CD14-positive monocyte (primary cell): ENCODE data around the gene RAB44. TPM values are rescaled to one million over a fixed set of nuclear protein-coding genes. Genes with fewer than 3 reads are reported as not detected.

ENCODE experiments used
- DNase-seq, 3 donors: peaks; one replicate each; pipeline ENCODE4 v3.0.0-alpha.2; 2011 to 2022
- H2AFZ ChIP-seq: 2 replicates; pipeline ENCODE4 v1.6.0; 2012; ENCODE audit warnings: mild to moderate bottlenecking, low read depth, low read length, inconsistent platforms; ENCODE audit not compliant: insufficient read depth, poor library complexity, severe bottlenecking
- H3K27ac ChIP-seq, 2 donors: 1 replicate in 1 of 2; 2 replicates in 1 of 2; pipeline ENCODE4 v1.5.1; 2012 to 2013; ENCODE audit warnings: low read length in 2 of 2, control low read depth in 1 of 2, inconsistent platforms in 1 of 2, low read depth in 1 of 2, mild to moderate bottlenecking in 1 of 2
- H3K27me3 ChIP-seq, 2 donors: one replicate each; pipeline versions ENCODE4 v1.6.0 to v1.6.1; 2011 to 2013; ENCODE audit warnings: low read length in 2 of 2; ENCODE audit not compliant: control insufficient read depth in 2 of 2, insufficient read depth in 2 of 2
- H3K36me3 ChIP-seq, 2 donors: replicated peaks in 1 of 2; 1 replicate in 1 of 2; 2 replicates in 1 of 2; pipeline versions ENCODE4 v1.5.1 to v1.6.1; 2012 to 2013; ENCODE audit warnings: low read length in 2 of 2, control low read depth in 1 of 2, inconsistent platforms in 1 of 2, mild to moderate bottlenecking in 1 of 2; ENCODE audit not compliant: insufficient read depth in 2 of 2, control insufficient read depth in 1 of 2
- H3K4me1 ChIP-seq, 2 donors: 1 replicate in 1 of 2; 2 replicates in 1 of 2; pipeline versions ENCODE4 v1.5.1 to v1.6.1; 2012 to 2013; ENCODE audit warnings: low read length in 2 of 2, control low read depth in 1 of 2, inconsistent platforms in 1 of 2, mild to moderate bottlenecking in 1 of 2, moderate library complexity in 1 of 2; ENCODE audit not compliant: insufficient read depth in 2 of 2, control insufficient read depth in 1 of 2
- H3K4me2 ChIP-seq: replicated peaks from 2 replicates; pipeline ENCODE3; 2012; ENCODE audit warnings: low read length, moderate library complexity, mild to moderate bottlenecking; ENCODE audit not compliant: poor library complexity, severe bottlenecking; ENCODE audit errors: extremely low read depth
- H3K4me3 ChIP-seq, 3 experiments: fragments of 200-600 bp in 1 of 3; sonication (generic) in 1 of 3; replicated peaks in 1 of 3; 1 replicate in 2 of 3; 2 replicates in 1 of 3; pipeline ENCODE4 v1.5.1; 2011 to 2013; ENCODE audit warnings: low read length in 3 of 3, mild to moderate bottlenecking in 3 of 3, control low read depth in 2 of 3, low read depth in 2 of 3, inconsistent platforms in 1 of 3, moderate library complexity in 1 of 3
- H3K79me2 ChIP-seq: 2 replicates; pipeline ENCODE4 v1.6.0; 2012; ENCODE audit warnings: mild to moderate bottlenecking, control low read depth, inconsistent platforms, low read length, moderate library complexity; ENCODE audit not compliant: insufficient read depth
- H3K9ac ChIP-seq: 2 replicates; pipeline ENCODE4 v1.6.0; 2017; ENCODE audit warnings: low read length, mild to moderate bottlenecking; ENCODE audit not compliant: insufficient read depth, poor library complexity, severe bottlenecking
- H3K9me3 ChIP-seq, 2 donors: replicated peaks in 1 of 2; 1 replicate in 1 of 2; 2 replicates in 1 of 2; pipeline versions ENCODE4 v1.5.1 to v1.6.1; 2012 to 2013; ENCODE audit warnings: low read length in 2 of 2, control low read depth in 1 of 2; ENCODE audit not compliant: control insufficient read depth in 1 of 2, insufficient read depth in 1 of 2
- H4K20me1 ChIP-seq: 2 replicates; pipeline ENCODE4 v1.6.0; 2012; ENCODE audit warnings: mild to moderate bottlenecking, low read length, control low read depth, moderate library complexity; ENCODE audit not compliant: insufficient read depth
- H3K27ac Mint-ChIP-seq, 7 donors: one replicate each; pipeline ENCODE4 v1.8.0; 2020; ENCODE audit warnings: mild to moderate bottlenecking in 7 of 7, mixed read lengths in 7 of 7, moderate library complexity in 6 of 7, inconsistent platforms in 2 of 7
- H3K27me3 Mint-ChIP-seq, 3 donors: one replicate each; pipeline ENCODE4 v1.8.0; 2021 to 2022; ENCODE audit warnings: low read depth in 3 of 3, mild to moderate bottlenecking in 3 of 3, mixed read lengths in 3 of 3, moderate library complexity in 3 of 3, inconsistent platforms in 1 of 3
- H3K36me3 Mint-ChIP-seq, 2 donors: one replicate each; pipeline ENCODE4 v1.8.0; 2020; ENCODE audit warnings: mixed read lengths in 2 of 2, inconsistent platforms in 1 of 2, mild to moderate bottlenecking in 1 of 2
- H3K4me1 Mint-ChIP-seq: one replicate; pipeline ENCODE4 v1.8.0; 2020; ENCODE audit warnings: mild to moderate bottlenecking, mixed read lengths
- H3K4me3 Mint-ChIP-seq, 2 donors: one replicate each; pipeline ENCODE4 v1.8.0; 2020; ENCODE audit warnings: mild to moderate bottlenecking in 2 of 2, mixed read lengths in 2 of 2, moderate library complexity in 1 of 2
- H3K9me3 Mint-ChIP-seq, 7 donors: one replicate each; pipeline ENCODE4 v1.8.0; 2020 to 2022; ENCODE audit warnings: mixed read lengths in 7 of 7, mild to moderate bottlenecking in 6 of 7, moderate library complexity in 6 of 7, inconsistent platforms in 2 of 7
- WGBS: methylation state at CpG from one replicate; pipeline ENCODE4 v1.1.5; 2013; ENCODE audit warnings: missing lambda C conversion rate; ENCODE audit not compliant: insufficient coverage; 5-methylcytosine and 5-hydroxymethylcytosine counted together
- intact Hi-C, 2 donors: fragments of 100-400 bp; cut with micrococcal nuclease; formaldehyde crosslinking; loops; one replicate each; pipeline versions ENCODE4 v1.15.0 to v1.15.1; 2023
- polyA plus RNA-seq, 3 donors: library from polyadenylated mRNA; depleted of rRNA in 1 of 3; unstranded in 2 of 3; stranded (reverse) in 1 of 3; fragments of 300-500 nt in 2 of 3; fragments of >200 nt in 1 of 3; fragmentation: Illumina TruSeq in 2 of 3; gene quantifications; 1 replicate in 2 of 3; 2 replicates in 1 of 3; pipeline ENCODE4 v1.2.3, GENCODE V29; 2012 to 2021
- TF ChIP-seq, protein P1 (sequence below): fragments of 200-600 bp; IDR thresholded peaks from one replicate; pipeline ENCODE4 v1.8.0; 2022; ENCODE audit warnings: antibody characterized with exemption, mild to moderate bottlenecking

Gene RAB44
- polyA plus RNA-seq, 3 donors, result 1.5 to 18.0 (median 1.9) TPM

DNA sequence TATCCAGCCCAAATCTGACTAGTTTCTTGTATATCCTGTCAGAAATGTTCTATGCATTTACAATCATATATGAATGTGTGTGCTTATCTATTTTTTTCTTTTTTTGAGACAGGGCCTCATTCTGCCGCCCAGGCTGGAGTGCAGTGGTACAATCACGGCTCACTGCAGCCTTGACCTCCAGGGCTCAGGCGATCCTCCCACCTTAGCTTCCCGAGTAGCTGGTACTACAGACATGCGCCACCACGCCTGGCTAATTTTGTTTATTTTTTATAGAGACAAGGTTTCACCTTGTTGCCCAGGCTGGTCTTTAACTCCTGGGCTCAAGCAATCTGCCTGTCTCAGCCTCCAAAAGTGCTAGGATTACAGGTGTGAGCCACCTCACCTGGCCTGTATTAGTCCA, 3.0 kb upstream of the RAB44 start:
- Mint-ChIP-seq H3K4me1 (peaks cover 61% of the 10 kb centered on the region), H3K36me3 (peaks cover 0 to 4% of the 10 kb centered on the region in 2 donors), H3K4me3 (no peak overlapping the region), H3K27me3 (no peaks in the 10 kb centered on the region), H3K27ac (no peak overlapping the region), H3K9me3 (peaks cover 0 to 9% (median 0%) of the 10 kb centered on the region in 7 donors)
- Histone ChIP-seq H3K9ac (no peak overlapping the region), H4K20me1 (no peaks in the 10 kb centered on the region), H2AFZ (no peak overlapping the region), H3K4me1 (peaks cover 51 to 59% of the 10 kb centered on the region in 2 donors), H3K9me3 (no peaks in the 10 kb centered on the region), H3K36me3 (no peaks in the 10 kb centered on the region), H3K27me3 (no peaks in the 10 kb centered on the region), H3K27ac (no peak overlapping the region), H3K4me3 (no peak overlapping the region), H3K79me2 (peaks cover 30% of the 10 kb centered on the region), H3K4me2 (no peak overlapping the region)
- DNase-seq, result no peak
- WGBS, result 73% methylated on average over 3 of the region's 6 CpGs
- intact Hi-C loops, result no loop called here
- TF ChIP-seq, protein P1, sequence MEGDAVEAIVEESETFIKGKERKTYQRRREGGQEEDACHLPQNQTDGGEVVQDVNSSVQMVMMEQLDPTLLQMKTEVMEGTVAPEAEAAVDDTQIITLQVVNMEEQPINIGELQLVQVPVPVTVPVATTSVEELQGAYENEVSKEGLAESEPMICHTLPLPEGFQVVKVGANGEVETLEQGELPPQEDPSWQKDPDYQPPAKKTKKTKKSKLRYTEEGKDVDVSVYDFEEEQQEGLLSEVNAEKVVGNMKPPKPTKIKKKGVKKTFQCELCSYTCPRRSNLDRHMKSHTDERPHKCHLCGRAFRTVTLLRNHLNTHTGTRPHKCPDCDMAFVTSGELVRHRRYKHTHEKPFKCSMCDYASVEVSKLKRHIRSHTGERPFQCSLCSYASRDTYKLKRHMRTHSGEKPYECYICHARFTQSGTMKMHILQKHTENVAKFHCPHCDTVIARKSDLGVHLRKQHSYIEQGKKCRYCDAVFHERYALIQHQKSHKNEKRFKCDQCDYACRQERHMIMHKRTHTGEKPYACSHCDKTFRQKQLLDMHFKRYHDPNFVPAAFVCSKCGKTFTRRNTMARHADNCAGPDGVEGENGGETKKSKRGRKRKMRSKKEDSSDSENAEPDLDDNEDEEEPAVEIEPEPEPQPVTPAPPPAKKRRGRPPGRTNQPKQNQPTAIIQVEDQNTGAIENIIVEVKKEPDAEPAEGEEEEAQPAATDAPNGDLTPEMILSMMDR, result no peak

DNA sequence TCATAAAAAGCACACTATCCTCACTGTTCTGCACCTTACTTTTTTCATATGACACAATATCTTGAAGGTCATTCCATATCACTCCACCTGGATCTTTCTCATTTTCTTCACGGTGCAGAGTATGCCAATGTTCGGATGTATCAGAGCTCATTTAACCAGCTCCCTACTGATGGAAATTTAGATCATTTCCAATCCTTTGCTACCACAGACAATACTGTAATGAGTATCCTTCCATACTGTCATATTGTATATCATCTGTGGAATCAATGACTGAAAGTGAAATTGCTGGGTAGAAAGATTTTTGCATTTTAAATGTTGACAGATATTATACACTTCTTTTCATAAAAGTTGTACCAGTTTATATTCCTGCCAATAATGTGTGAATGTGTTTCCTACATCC, 2.2 kb upstream of the RAB44 start:
- Histone ChIP-seq H3K27me3 (no peaks in the 10 kb centered on the region), H3K9ac (no peak overlapping the region), H3K4me3 (no peak overlapping the region), H2AFZ (no peak overlapping the region), H3K4me1 (peaks cover 58 to 67% of the 10 kb centered on the region in 2 donors), H3K9me3 (no peaks in the 10 kb centered on the region), H3K79me2 (peaks cover 38% of the 10 kb centered on the region), H4K20me1 (no peaks in the 10 kb centered on the region), H3K27ac (no peak overlapping the region), H3K36me3 (no peaks in the 10 kb centered on the region), H3K4me2 (no peak overlapping the region)
- no peak overlapping the region for H3K4me3 Mint-ChIP-seq
- no peak overlapping the region for H3K27ac Mint-ChIP-seq
- peaks cover 0 to 4% of the 10 kb centered on the region in 2 donors for H3K36me3 Mint-ChIP-seq
- no peak for DNase-seq
- H3K4me1 Mint-ChIP-seq, result peaks cover 69% of the 10 kb centered on the region
- H3K27me3 Mint-ChIP-seq, result no peaks in the 10 kb centered on the region
- WGBS, result no CpG with 5 or more reads among the region's 2 CpGs
- intact Hi-C loops, result no loop called here
- TF ChIP-seq, protein P1, result no peak
- H3K9me3 Mint-ChIP-seq, result peaks cover 0 to 9% (median 0%) of the 10 kb centered on the region in 7 donors
